ENCODE measurements around the gene PTPRG. TPM values are rescaled to one million over a fixed set of nuclear protein-coding genes. Genes with fewer than 3 reads are reported as not detected.

PTPRG gene
- total and polyA plus RNA-seq, 2 experiments from 2014 or later = 24.4 to 131 TPM

- H3K27ac Mint-ChIP-seq = no peak overlapping the region
- no peak overlapping the region for H3K27ac ChIP-seq (ENCODE audit: low read depth)
Measured at GRCh38 chr3:62020706-62021105, 459.3 kb downstream of the PTPRG start.

More at GRCh38 chr3:62020706-62021105, 459.3 kb downstream of the PTPRG start:
- peaks cover 32% of the 10 kb centered on the region for H3K4me1 Mint-ChIP-seq
- Histone ChIP-seq H3K4me2 (no peak overlapping the region), H2AFZ (no peak overlapping the region), H3K4me3 (no peak overlapping the region), H3K9me2 (ENCODE audit: insufficient read depth) (no peaks in the 10 kb centered on the region), H3K36me3 (ENCODE audit: insufficient read depth) (no peaks in the 10 kb centered on the region), H3K79me2 (replicated peaks; ENCODE audit: insufficient read depth) (peaks cover 14% of the 10 kb centered on the region), H3K4me1 (ENCODE audit: insufficient read depth) (peaks cover 18% of the 10 kb centered on the region), H4K20me1 (replicated peaks; ENCODE audit: insufficient read depth) (no peaks in the 10 kb centered on the region), H3K27me3 (ENCODE audit: insufficient read depth) (no peaks in the 10 kb centered on the region), H3F3A (replicated peaks; ENCODE audit: low read depth) (no peaks in the 10 kb centered on the region)
- ATAC-seq = no peak
- peaks cover 17% of the 10 kb centered on the region for H3K36me3 Mint-ChIP-seq (ENCODE audit: low read depth)
- TF ChIP-seq, protein P1, sequence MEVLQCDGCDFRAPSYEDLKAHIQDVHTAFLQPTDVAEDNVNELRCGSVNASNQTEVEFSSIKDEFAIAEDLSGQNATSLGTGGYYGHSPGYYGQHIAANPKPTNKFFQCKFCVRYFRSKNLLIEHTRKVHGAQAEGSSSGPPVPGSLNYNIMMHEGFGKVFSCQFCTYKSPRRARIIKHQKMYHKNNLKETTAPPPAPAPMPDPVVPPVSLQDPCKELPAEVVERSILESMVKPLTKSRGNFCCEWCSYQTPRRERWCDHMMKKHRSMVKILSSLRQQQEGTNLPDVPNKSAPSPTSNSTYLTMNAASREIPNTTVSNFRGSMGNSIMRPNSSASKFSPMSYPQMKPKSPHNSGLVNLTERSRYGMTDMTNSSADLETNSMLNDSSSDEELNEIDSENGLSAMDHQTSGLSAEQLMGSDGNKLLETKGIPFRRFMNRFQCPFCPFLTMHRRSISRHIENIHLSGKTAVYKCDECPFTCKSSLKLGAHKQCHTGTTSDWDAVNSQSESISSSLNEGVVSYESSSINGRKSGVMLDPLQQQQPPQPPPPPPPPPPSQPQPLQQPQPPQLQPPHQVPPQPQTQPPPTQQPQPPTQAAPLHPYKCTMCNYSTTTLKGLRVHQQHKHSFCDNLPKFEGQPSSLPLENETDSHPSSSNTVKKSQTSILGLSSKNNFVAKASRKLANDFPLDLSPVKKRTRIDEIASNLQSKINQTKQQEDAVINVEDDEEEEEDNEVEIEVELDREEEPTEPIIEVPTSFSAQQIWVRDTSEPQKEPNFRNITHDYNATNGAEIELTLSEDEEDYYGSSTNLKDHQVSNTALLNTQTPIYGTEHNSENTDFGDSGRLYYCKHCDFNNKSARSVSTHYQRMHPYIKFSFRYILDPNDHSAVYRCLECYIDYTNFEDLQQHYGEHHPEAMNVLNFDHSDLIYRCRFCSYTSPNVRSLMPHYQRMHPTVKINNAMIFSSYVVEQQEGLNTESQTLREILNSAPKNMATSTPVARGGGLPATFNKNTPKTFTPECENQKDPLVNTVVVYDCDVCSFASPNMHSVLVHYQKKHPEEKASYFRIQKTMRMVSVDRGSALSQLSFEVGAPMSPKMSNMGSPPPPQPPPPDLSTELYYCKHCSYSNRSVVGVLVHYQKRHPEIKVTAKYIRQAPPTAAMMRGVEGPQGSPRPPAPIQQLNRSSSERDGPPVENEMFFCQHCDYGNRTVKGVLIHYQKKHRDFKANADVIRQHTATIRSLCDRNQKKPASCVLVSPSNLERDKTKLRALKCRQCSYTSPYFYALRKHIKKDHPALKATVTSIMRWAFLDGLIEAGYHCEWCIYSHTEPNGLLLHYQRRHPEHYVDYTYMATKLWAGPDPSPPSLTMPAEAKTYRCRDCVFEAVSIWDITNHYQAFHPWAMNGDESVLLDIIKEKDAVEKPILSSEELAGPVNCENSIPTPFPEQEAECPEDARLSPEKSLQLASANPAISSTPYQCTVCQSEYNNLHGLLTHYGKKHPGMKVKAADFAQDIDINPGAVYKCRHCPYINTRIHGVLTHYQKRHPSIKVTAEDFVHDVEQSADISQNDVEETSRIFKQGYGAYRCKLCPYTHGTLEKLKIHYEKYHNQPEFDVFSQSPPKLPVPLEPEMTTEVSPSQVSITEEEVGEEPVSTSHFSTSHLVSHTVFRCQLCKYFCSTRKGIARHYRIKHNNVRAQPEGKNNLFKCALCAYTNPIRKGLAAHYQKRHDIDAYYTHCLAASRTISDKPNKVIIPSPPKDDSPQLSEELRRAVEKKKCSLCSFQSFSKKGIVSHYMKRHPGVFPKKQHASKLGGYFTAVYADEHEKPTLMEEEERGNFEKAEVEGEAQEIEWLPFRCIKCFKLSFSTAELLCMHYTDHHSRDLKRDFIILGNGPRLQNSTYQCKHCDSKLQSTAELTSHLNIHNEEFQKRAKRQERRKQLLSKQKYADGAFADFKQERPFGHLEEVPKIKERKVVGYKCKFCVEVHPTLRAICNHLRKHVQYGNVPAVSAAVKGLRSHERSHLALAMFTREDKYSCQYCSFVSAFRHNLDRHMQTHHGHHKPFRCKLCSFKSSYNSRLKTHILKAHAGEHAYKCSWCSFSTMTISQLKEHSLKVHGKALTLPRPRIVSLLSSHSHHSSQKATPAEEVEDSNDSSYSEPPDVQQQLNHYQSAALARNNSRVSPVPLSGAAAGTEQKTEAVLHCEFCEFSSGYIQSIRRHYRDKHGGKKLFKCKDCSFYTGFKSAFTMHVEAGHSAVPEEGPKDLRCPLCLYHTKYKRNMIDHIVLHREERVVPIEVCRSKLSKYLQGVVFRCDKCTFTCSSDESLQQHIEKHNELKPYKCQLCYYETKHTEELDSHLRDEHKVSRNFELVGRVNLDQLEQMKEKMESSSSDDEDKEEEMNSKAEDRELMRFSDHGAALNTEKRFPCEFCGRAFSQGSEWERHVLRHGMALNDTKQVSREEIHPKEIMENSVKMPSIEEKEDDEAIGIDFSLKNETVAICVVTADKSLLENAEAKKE (CRISPR knock-in tag; IDR thresholded peaks at IDR 0.05) = no peak
- TF ChIP-seq ZNF331 (CRISPR knock-in tag; IDR thresholded peaks at IDR 0.05; ENCODE audit: low read depth) (no peak), NANOG (IDR thresholded peaks at IDR 0.05; ENCODE audit: borderline replicate concordance) (no peak)
- no peaks in the 10 kb centered on the region for H3K27me3 Mint-ChIP-seq (ENCODE audit: insufficient read depth, low read depth, poor library complexity)
- DNase-seq (ENCODE audit: low spot score) = no peak
- no peaks in the 10 kb centered on the region for H3K9me3 Mint-ChIP-seq
- H3K4me3 Mint-ChIP-seq = no peak overlapping the region

All from GM23338 (cell line).